Mesenchymal stem cell (in vitro differentiated cells and primary cell): Measurements from ENCODE around the gene ABCA4.
A peak's percentile ranks its signal among the peaks of the same experiment; 100 is the strongest.
"Not testable (repeated sequence)": the region's sequence is repeated elsewhere in the genome, so short reads cannot be mapped to it uniquely, and the experiment has no call there.

ENCODE experiments used
- DNase-seq: peaks from one replicate; pipeline ENCODE4 v3.0.0-alpha.2; 2013
- H2AFZ ChIP-seq: one replicate; pipeline ENCODE4 v1.6.1; 2013; ENCODE audit warnings: low read depth, mild to moderate bottlenecking, control low read depth, inconsistent platforms, low read length, moderate library complexity
- H2AK5ac ChIP-seq: 2 replicates; pipeline ENCODE4 v1.6.1; 2013; ENCODE audit warnings: low read length, moderate library complexity, mild to moderate bottlenecking, inconsistent platforms; ENCODE audit not compliant: severe bottlenecking
- H2BK120ac ChIP-seq: one replicate; pipeline ENCODE4 v1.6.1; 2013; ENCODE audit warnings: low read depth, mild to moderate bottlenecking, inconsistent platforms, low read length, moderate library complexity
- H2BK12ac ChIP-seq, 2 experiments: one replicate each; pipeline ENCODE4 v1.6.1; 2013; ENCODE audit warnings: inconsistent platforms in 2 of 2, low read length in 2 of 2, mild to moderate bottlenecking in 2 of 2, moderate library complexity in 2 of 2, control low read depth in 1 of 2
- H2BK15ac ChIP-seq: one replicate; pipeline ENCODE4 v1.6.1; 2013; ENCODE audit warnings: mild to moderate bottlenecking, low read depth, inconsistent platforms; ENCODE audit not compliant: poor library complexity, severe bottlenecking
- H2BK5ac ChIP-seq: 2 replicates; pipeline ENCODE4 v1.6.1; 2013; ENCODE audit warnings: low read depth, mild to moderate bottlenecking, low read length, control low read depth, inconsistent platforms; ENCODE audit not compliant: poor library complexity, severe bottlenecking
- H3K14ac ChIP-seq, 2 experiments: one replicate each; pipeline ENCODE4 v1.6.1; 2013; ENCODE audit warnings: inconsistent platforms in 2 of 2, low read length in 2 of 2, control low read depth in 1 of 2, mild to moderate bottlenecking in 1 of 2, moderate library complexity in 1 of 2
- H3K18ac ChIP-seq, 2 experiments: one replicate each; pipeline ENCODE4 v1.6.1; 2013; ENCODE audit warnings: inconsistent platforms in 2 of 2, low read length in 2 of 2, control low read depth in 1 of 2, low read depth in 1 of 2, mild to moderate bottlenecking in 1 of 2
- H3K23ac ChIP-seq, 2 experiments: one replicate each; pipeline ENCODE4 v1.6.1; 2013; ENCODE audit warnings: inconsistent platforms in 2 of 2, low read length in 2 of 2, mild to moderate bottlenecking in 2 of 2, moderate library complexity in 2 of 2, control low read depth in 1 of 2
- H3K27ac ChIP-seq: 2 replicates; pipeline ENCODE4 v1.5.1; 2013; ENCODE audit warnings: mild to moderate bottlenecking, moderate library complexity, low read length, control low read depth, inconsistent platforms; ENCODE audit not compliant: poor library complexity, severe bottlenecking
- H3K27me3 ChIP-seq, 2 experiments: 2 replicates each; pipeline versions ENCODE4 v1.6.1 to v1.7.0; 2013; ENCODE audit warnings: low read length in 2 of 2, mild to moderate bottlenecking in 2 of 2, moderate library complexity in 2 of 2, control low read depth in 1 of 2, inconsistent platforms in 1 of 2; ENCODE audit not compliant: control insufficient read depth in 1 of 2, insufficient read depth in 1 of 2
- H3K36me3 ChIP-seq, 2 experiments: 2 replicates each; pipeline versions ENCODE4 v1.6.1 to v1.7.0; 2013; ENCODE audit warnings: low read length in 2 of 2, control low read depth in 1 of 2, inconsistent platforms in 1 of 2, low read depth in 1 of 2, mild to moderate bottlenecking in 1 of 2; ENCODE audit not compliant: insufficient read depth in 2 of 2, control insufficient read depth in 1 of 2
- H3K4ac ChIP-seq, 2 experiments: one replicate each; pipeline ENCODE4 v1.6.1; 2013; ENCODE audit warnings: inconsistent platforms in 2 of 2, low read length in 2 of 2, mild to moderate bottlenecking in 2 of 2, moderate library complexity in 2 of 2, control low read depth in 1 of 2, low read depth in 1 of 2
- H3K4me1 ChIP-seq: 2 replicates; pipeline ENCODE4 v1.6.1; 2013; ENCODE audit warnings: low read depth, low read length, control low read depth; ENCODE audit not compliant: control insufficient read depth, insufficient read depth
- H3K4me2 ChIP-seq: 2 replicates; pipeline ENCODE4 v1.6.1; 2013; ENCODE audit warnings: low read length, mild to moderate bottlenecking, inconsistent platforms; ENCODE audit not compliant: poor library complexity, severe bottlenecking
- H3K4me3 ChIP-seq, 2 experiments: 2 replicates each; pipeline versions ENCODE4 v1.5.1 to v1.7.0; 2013; ENCODE audit warnings: low read length in 2 of 2, mild to moderate bottlenecking in 2 of 2, control low read depth in 1 of 2, low read depth in 1 of 2; ENCODE audit not compliant: insufficient read depth in 1 of 2
- H3K79me1 ChIP-seq: replicated peaks from 2 replicates; pipeline ENCODE4 v1.6.1; 2013; ENCODE audit warnings: mild to moderate bottlenecking, control low read depth, low read length, inconsistent platforms; ENCODE audit not compliant: poor library complexity, severe bottlenecking
- H3K9ac ChIP-seq: 2 replicates; pipeline ENCODE4 v1.7.0; 2013; ENCODE audit warnings: mild to moderate bottlenecking, low read length, moderate library complexity
- H3K9me3 ChIP-seq: 2 replicates; pipeline ENCODE4 v1.7.0; 2013; ENCODE audit warnings: mild to moderate bottlenecking, low read length; ENCODE audit not compliant: control insufficient read depth
- H4K8ac ChIP-seq: one replicate; pipeline ENCODE4 v1.6.1; 2013; ENCODE audit warnings: inconsistent platforms, mild to moderate bottlenecking, low read length, moderate library complexity
- H4K91ac ChIP-seq: one replicate; pipeline ENCODE4 v1.6.1; 2013; ENCODE audit warnings: mild to moderate bottlenecking, low read length, inconsistent platforms
- WGBS: methylation state at CpG from one replicate; pipeline ENCODE4 v1.1.7; 2013; ENCODE audit warnings: mixed read lengths; 5-methylcytosine and 5-hydroxymethylcytosine counted together

Gene ABCA4

GRCh38 chr1:93990477-93990876 is 130.5 kb downstream of the ABCA4 start:
- 83% methylated on average over 2 of the region's 3 CpGs for WGBS
- not testable (repeated sequence) for H4K91ac ChIP-seq

GRCh38 chr1:93990010-93990409 is 130.9 kb downstream of the ABCA4 start:
- Histone ChIP-seq H3K4me3 (no peak overlapping the region), H3K4ac (no peak overlapping the region), H3K27ac (no peak overlapping the region), H2BK5ac (no peak overlapping the region), H3K14ac (no peak overlapping the region), H3K79me1 (no peaks in the 10 kb centered on the region), H2AFZ (no peak overlapping the region), H3K9ac (no peak overlapping the region), H3K4me2 (no peak overlapping the region), H3K4me1 (peaks cover 5% of the 10 kb centered on the region), H2AK5ac (no peak overlapping the region), H2BK120ac (no peak overlapping the region), H4K8ac (no peak overlapping the region), H3K23ac (no peak overlapping the region), H3K9me3 (no peaks in the 10 kb centered on the region), H2BK15ac (no peak overlapping the region), H3K18ac (peak overlapping the region in 1 of 2 experiments; percentile 59), H4K91ac (no peak overlapping the region), H3K36me3 (no peaks in the 10 kb centered on the region), H2BK12ac (no peak overlapping the region), H3K27me3 (no peaks in the 10 kb centered on the region)
- 96% methylated on average over 5 of the region's 5 CpGs for WGBS
- no peak for DNase-seq

More at GRCh38 chr1:93990477-93990876, 130.5 kb downstream of the ABCA4 start:
- not testable (repeated sequence) for H2BK15ac ChIP-seq, DNase-seq, H3K79me1 ChIP-seq, H3K4me2 ChIP-seq, H2AK5ac ChIP-seq, H3K27me3 ChIP-seq, H3K14ac ChIP-seq, H3K23ac ChIP-seq, H3K9ac ChIP-seq, H2BK120ac ChIP-seq, H2AFZ ChIP-seq, H4K8ac ChIP-seq, H3K27ac ChIP-seq, H3K9me3 ChIP-seq, H3K36me3 ChIP-seq, H2BK5ac ChIP-seq, H3K4ac ChIP-seq, H3K18ac ChIP-seq, H3K4me3 ChIP-seq, H3K4me1 ChIP-seq, H2BK12ac ChIP-seq

GRCh38 chr1:93989601-93990000 is 131.3 kb downstream of the ABCA4 start:
- Histone ChIP-seq H4K8ac (no peak overlapping the region), H2BK120ac (no peak overlapping the region), H2BK5ac (no peak overlapping the region), H2AFZ (no peak overlapping the region), H3K4ac (no peak overlapping the region), H3K23ac (no peak overlapping the region), H2BK12ac (no peak overlapping the region), H2BK15ac (no peak overlapping the region), H3K79me1 (no peaks in the 10 kb centered on the region), H3K4me1 (peaks cover 5% of the 10 kb centered on the region), H3K14ac (no peak overlapping the region), H3K18ac (no peak overlapping the region), H3K27me3 (no peaks in the 10 kb centered on the region), H3K4me3 (no peak overlapping the region), H3K36me3 (no peaks in the 10 kb centered on the region), H3K9ac (no peak overlapping the region), H3K4me2 (no peak overlapping the region), H2AK5ac (no peak overlapping the region), H3K27ac (no peak overlapping the region), H4K91ac (no peak overlapping the region), H3K9me3 (no peaks in the 10 kb centered on the region)
- 79% methylated on average over 5 of the region's 5 CpGs for WGBS
- DNase-seq = no peak

GRCh38 chr1:93988634-93989350 is 132.2 kb downstream of the ABCA4 start:
- peak overlapping the region; percentile 33 for H3K9ac ChIP-seq
- no peak overlapping the region for H3K4me3 ChIP-seq
- H2AFZ ChIP-seq = no peak overlapping the region
- no peaks in the 10 kb centered on the region for H3K27me3 ChIP-seq
- no peak overlapping the region for H2AK5ac ChIP-seq
- H3K4me2 ChIP-seq = no peak overlapping the region
- no peak overlapping the region for H4K8ac ChIP-seq
- no peak overlapping the region for H3K23ac ChIP-seq
- no peak overlapping the region for H3K14ac ChIP-seq
- H2BK5ac ChIP-seq = no peak overlapping the region
- H3K9me3 ChIP-seq = no peaks in the 10 kb centered on the region
- DNase-seq = peak; percentile 69
- H3K18ac ChIP-seq = no peak overlapping the region
- no peak overlapping the region for H3K4ac ChIP-seq
- no peak overlapping the region for H2BK15ac ChIP-seq
- no peak overlapping the region for H3K27ac ChIP-seq
- 75% methylated on average over 3 of the region's 3 CpGs for WGBS
- no peaks in the 10 kb centered on the region for H3K36me3 ChIP-seq
- no peaks in the 10 kb centered on the region for H3K79me1 ChIP-seq
- H4K91ac ChIP-seq = peak overlapping the region; percentile 20
- H2BK120ac ChIP-seq = no peak overlapping the region
- no peak overlapping the region for H2BK12ac ChIP-seq
- H3K4me1 ChIP-seq = peaks cover 5% of the 10 kb centered on the region
